KMS-11 (cell line): ENCODE results near the gene CRBN.

Source experiments
- H2AFZ ChIP-seq: fragments of 200-600 bp; sonication (generic); 2 replicates; pipeline ENCODE4 v1.6.1; 2016; ENCODE audit warnings: antibody characterized with exemption, mixed run types, low read depth
- H3K27ac ChIP-seq: fragments of 200-600 bp; sonication (generic); 2 replicates; pipeline ENCODE4 v1.6.1; 2016; ENCODE audit warnings: mild to moderate bottlenecking, mixed run types
- H3K27me3 ChIP-seq: fragments of 200-600 bp; sonication (generic); 2 replicates; pipeline ENCODE4 v1.6.1; 2017; ENCODE audit warnings: mild to moderate bottlenecking, low read depth, mixed run types, moderate library complexity; ENCODE audit not compliant: insufficient read depth
- H3K36me3 ChIP-seq: fragments of 200-600 bp; sonication (generic); 2 replicates; pipeline ENCODE4 v1.6.1; 2017; ENCODE audit warnings: mild to moderate bottlenecking, mixed run types; ENCODE audit not compliant: insufficient read depth
- H3K4me1 ChIP-seq: fragments of 200-600 bp; sonication (generic); 2 replicates; pipeline ENCODE4 v1.6.1; 2016; ENCODE audit warnings: mild to moderate bottlenecking, low read depth, mixed run types; ENCODE audit not compliant: poor library complexity, severe bottlenecking
- H3K4me2 ChIP-seq: fragments of 200-600 bp; sonication (generic); 2 replicates; pipeline ENCODE4 v1.7.0; 2016; ENCODE audit warnings: mild to moderate bottlenecking, mixed run types
- H3K4me3 ChIP-seq: fragments of 200-600 bp; sonication (generic); IDR thresholded peaks from 2 replicates; pipeline ENCODE4 v1.6.1; 2017; ENCODE audit warnings: low read depth, low read length, mixed read lengths; ENCODE audit not compliant: insufficient read depth
- H3K79me2 ChIP-seq: fragments of 200-600 bp; sonication (generic); 2 replicates; pipeline ENCODE4 v1.6.1; 2016; ENCODE audit warnings: low read depth, mixed run types; ENCODE audit not compliant: insufficient read depth
- H3K9ac ChIP-seq: fragments of 200-600 bp; sonication (generic); 2 replicates; pipeline ENCODE4 v1.6.1; 2016; ENCODE audit warnings: mild to moderate bottlenecking, mixed run types
- H4K20me1 ChIP-seq: fragments of 200-600 bp; sonication (generic); 2 replicates; pipeline ENCODE4 v1.6.1; 2016; ENCODE audit warnings: mild to moderate bottlenecking, mixed run types; ENCODE audit not compliant: insufficient read depth
- TF ChIP-seq, protein P1 (sequence below): fragments of 200-600 bp; sonication (generic); conservative IDR thresholded peaks from 2 replicates; pipeline ENCODE4 v1.6.1; 2017; ENCODE audit warnings: low read depth, mild to moderate bottlenecking, antibody characterized with exemption, low read length, moderate library complexity, mixed read lengths

Gene CRBN

DNA sequence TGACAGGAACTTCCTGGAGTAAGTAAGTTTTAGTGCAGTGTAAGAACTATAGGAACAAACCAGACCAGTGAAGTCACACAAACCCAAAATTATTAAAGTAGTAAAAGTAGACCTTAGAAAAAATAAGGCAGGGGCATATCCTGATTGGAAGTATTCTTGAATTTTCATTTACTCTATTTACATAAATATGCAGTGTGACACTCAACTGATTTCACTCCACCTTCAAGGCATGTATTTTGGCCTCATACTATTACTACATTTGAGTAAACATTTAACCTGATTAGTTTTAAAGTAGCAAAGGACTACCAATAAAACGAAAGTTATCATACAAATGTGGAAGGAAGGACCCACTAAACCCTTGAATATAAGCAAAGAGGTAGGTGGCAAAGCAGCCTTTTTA lies 29.9 kb downstream of the CRBN start:
- Histone ChIP-seq H3K79me2 (no peaks in the 10 kb centered on the region), H4K20me1 (no peaks in the 10 kb centered on the region), H3K4me3 (no peak overlapping the region), H3K4me1 (no peaks in the 10 kb centered on the region), H2AFZ (no peak overlapping the region), H3K36me3 (no peaks in the 10 kb centered on the region), H3K4me2 (no peak overlapping the region), H3K9ac (no peak overlapping the region), H3K27me3 (no peaks in the 10 kb centered on the region), H3K27ac (no peak overlapping the region)
- TF ChIP-seq, protein P1, sequence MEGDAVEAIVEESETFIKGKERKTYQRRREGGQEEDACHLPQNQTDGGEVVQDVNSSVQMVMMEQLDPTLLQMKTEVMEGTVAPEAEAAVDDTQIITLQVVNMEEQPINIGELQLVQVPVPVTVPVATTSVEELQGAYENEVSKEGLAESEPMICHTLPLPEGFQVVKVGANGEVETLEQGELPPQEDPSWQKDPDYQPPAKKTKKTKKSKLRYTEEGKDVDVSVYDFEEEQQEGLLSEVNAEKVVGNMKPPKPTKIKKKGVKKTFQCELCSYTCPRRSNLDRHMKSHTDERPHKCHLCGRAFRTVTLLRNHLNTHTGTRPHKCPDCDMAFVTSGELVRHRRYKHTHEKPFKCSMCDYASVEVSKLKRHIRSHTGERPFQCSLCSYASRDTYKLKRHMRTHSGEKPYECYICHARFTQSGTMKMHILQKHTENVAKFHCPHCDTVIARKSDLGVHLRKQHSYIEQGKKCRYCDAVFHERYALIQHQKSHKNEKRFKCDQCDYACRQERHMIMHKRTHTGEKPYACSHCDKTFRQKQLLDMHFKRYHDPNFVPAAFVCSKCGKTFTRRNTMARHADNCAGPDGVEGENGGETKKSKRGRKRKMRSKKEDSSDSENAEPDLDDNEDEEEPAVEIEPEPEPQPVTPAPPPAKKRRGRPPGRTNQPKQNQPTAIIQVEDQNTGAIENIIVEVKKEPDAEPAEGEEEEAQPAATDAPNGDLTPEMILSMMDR = no peak

- H3K4me2 ChIP-seq = no peak overlapping the region
- H2AFZ ChIP-seq = no peak overlapping the region
- no peaks in the 10 kb centered on the region for H3K79me2 ChIP-seq
- H3K4me3 ChIP-seq = no peak overlapping the region
- TF ChIP-seq, protein P1 = no peak
- H3K27me3 ChIP-seq = no peaks in the 10 kb centered on the region
- H4K20me1 ChIP-seq = no peaks in the 10 kb centered on the region
- H3K36me3 ChIP-seq = no peaks in the 10 kb centered on the region
- no peak overlapping the region for H3K27ac ChIP-seq
- H3K9ac ChIP-seq = no peak overlapping the region
- no peaks in the 10 kb centered on the region for H3K4me1 ChIP-seq
Measured at GRCh38 chr3:3145831-3146230, 33.7 kb downstream of the CRBN start.

GRCh38 chr3:3141939-3142338 lies 37.6 kb downstream of the CRBN start:
- Histone ChIP-seq H3K36me3 (no peaks in the 10 kb centered on the region), H3K79me2 (peaks cover 4% of the 10 kb centered on the region; the same call in 1 of the 2 replicates), H3K9ac (no peak overlapping the region), H3K27ac (no peak overlapping the region), H3K4me1 (no peaks in the 10 kb centered on the region), H3K4me3 (no peak overlapping the region), H3K4me2 (no peak overlapping the region), H2AFZ (no peak overlapping the region), H3K27me3 (no peaks in the 10 kb centered on the region), H4K20me1 (no peaks in the 10 kb centered on the region)
- TF ChIP-seq, protein P1 = no peak

DNA sequence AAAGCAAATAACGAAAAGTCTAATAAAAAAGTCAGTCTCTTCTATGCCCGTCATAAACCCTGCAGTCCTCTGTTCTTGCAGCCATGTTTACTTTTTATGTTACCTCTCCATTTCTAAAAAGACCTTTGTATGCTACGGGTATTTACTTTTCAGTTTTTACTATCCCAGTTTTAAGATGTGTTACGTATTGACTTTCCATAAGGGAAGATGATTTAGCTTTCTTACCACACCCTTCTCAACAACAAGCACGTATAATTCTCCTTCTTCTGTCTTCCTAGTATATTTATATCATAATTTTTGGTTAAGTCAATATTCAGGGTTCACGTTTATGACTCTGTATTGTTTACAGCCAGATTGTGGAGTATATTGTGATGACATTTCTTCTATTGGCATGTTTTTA lies 42.0 kb downstream of the CRBN start:
- Histone ChIP-seq H4K20me1 (no peaks in the 10 kb centered on the region), H3K36me3 (no peaks in the 10 kb centered on the region), H3K27me3 (no peaks in the 10 kb centered on the region), H3K4me1 (no peaks in the 10 kb centered on the region), H3K79me2 (peaks cover 22% of the 10 kb centered on the region), H3K4me3 (no peak overlapping the region), H2AFZ (no peak overlapping the region), H3K27ac (no peak overlapping the region), H3K9ac (no peak overlapping the region), H3K4me2 (no peak overlapping the region)
- TF ChIP-seq, protein P1 = no peak
